SU-DHL-6 (cell line): Measurements from ENCODE around the gene ZNF44.
A peak's percentile ranks its signal among the peaks of the same experiment; 100 is the strongest.
"Not testable (repeated sequence)": the region's sequence is repeated elsewhere in the genome, so short reads cannot be mapped to it uniquely, and the experiment has no call there.

Experiments
- H2AFZ ChIP-seq: fragments of 200-600 bp; sonication (generic); 2 replicates; pipeline ENCODE4 v1.6.1; 2014; ENCODE audit warnings: low read depth, mild to moderate bottlenecking, moderate library complexity, mixed read lengths, antibody characterized with exemption, low read length; ENCODE audit not compliant: severe bottlenecking
- H3F3A ChIP-seq: fragments of 200-600 bp; shearing (Covaris generic); 2 replicates; pipeline ENCODE4 v1.6.0; 2016; ENCODE audit warnings: antibody characterized with exemption, mild to moderate bottlenecking; ENCODE audit not compliant: insufficient read depth
- H3K27ac ChIP-seq: fragments of 200-600 bp; sonication (generic); 2 replicates; pipeline ENCODE4 v1.5.1; 2016; ENCODE audit warnings: low read depth, mild to moderate bottlenecking, low read length, moderate library complexity, mixed read lengths
- H3K27me3 ChIP-seq: fragments of 200-600 bp; sonication (generic), shearing (Covaris generic); 2 replicates; pipeline ENCODE4 v1.6.0; 2014; ENCODE audit warnings: mild to moderate bottlenecking, low read length
- H3K36me3 ChIP-seq: fragments of 200-600 bp; sonication (generic); 2 replicates; pipeline ENCODE4 v1.6.1; 2014; ENCODE audit warnings: mild to moderate bottlenecking, low read length, mixed read lengths
- H3K4me2 ChIP-seq: fragments of 300-600, 200-600 bp; shearing (Covaris generic), sonication (generic); 2 replicates; pipeline ENCODE4 v1.6.0; 2014; ENCODE audit warnings: low read length, low read depth, mild to moderate bottlenecking; ENCODE audit not compliant: poor library complexity, severe bottlenecking
- H3K4me3 ChIP-seq: fragments of 200-600 bp; sonication (generic); 2 replicates; pipeline ENCODE4 v1.5.1; 2014; ENCODE audit warnings: antibody characterized with exemption, low read length, mild to moderate bottlenecking, mixed read lengths; ENCODE audit not compliant: insufficient read depth, poor library complexity, severe bottlenecking
- H3K79me2 ChIP-seq: fragments of 200-600 bp; sonication (generic); 2 replicates; pipeline ENCODE4 v1.6.1; 2014; ENCODE audit warnings: mild to moderate bottlenecking, low read length, moderate library complexity; ENCODE audit not compliant: insufficient read depth
- H3K9ac ChIP-seq: fragments of 200-600 bp; sonication (generic); 2 replicates; pipeline ENCODE4 v1.7.0; 2014; ENCODE audit warnings: mild to moderate bottlenecking, low read length
- H3K9me2 ChIP-seq: fragments of 200-600 bp; sonication (generic); replicated peaks from 2 replicates; pipeline ENCODE4 v1.6.1; 2014; ENCODE audit warnings: low read length; ENCODE audit not compliant: insufficient read depth
- H3K9me3 ChIP-seq: fragments of 200-600 bp; sonication (generic); 2 replicates; pipeline ENCODE4 v1.6.1; 2014; ENCODE audit warnings: low read length, mixed read lengths; ENCODE audit not compliant: insufficient read depth
- H4K20me1 ChIP-seq: fragments of 200-600 bp; sonication (generic); 2 replicates; pipeline ENCODE4 v1.6.1; 2014; ENCODE audit warnings: low read depth, mild to moderate bottlenecking, antibody characterized with exemption, low read length, moderate library complexity, mixed read lengths
- CTCF ChIP-seq: fragments of 200-600 bp; sonication (generic); IDR thresholded peaks from one replicate; pipeline ENCODE4 v1.5.1; 2017; ENCODE audit warnings: antibody characterized with exemption, mild to moderate bottlenecking, low read length, moderate library complexity; ENCODE audit not compliant: insufficient read depth, poor library complexity, severe bottlenecking
- EZH2phosphoT487 ChIP-seq: fragments of 200-600 bp; sonication (generic), shearing (Covaris generic); conservative IDR thresholded peaks from 2 replicates; pipeline ENCODE4 v1.6.1; 2018; ENCODE audit warnings: mild to moderate bottlenecking, antibody characterized with exemption, low read length, moderate library complexity, mixed read lengths

ZNF44 gene

GRCh38 chr19:12314553-12314952 is 19.9 kb upstream of the ZNF44 start:
- no peak for TF ChIP-seq EZH2phosphoT487
- no peak for TF ChIP-seq CTCF
- Histone ChIP-seq H3K9me2 (no peaks in the 10 kb centered on the region), H4K20me1 (no peaks in the 10 kb centered on the region), H3K79me2 (no peaks in the 10 kb centered on the region), H3F3A (no peaks in the 10 kb centered on the region), H3K4me2 (no peak overlapping the region), H3K9ac (no peak overlapping the region), H3K9me3 (peaks cover 6% of the 10 kb centered on the region; the same call in 1 of the 2 replicates), H3K27me3 (no peaks in the 10 kb centered on the region), H3K4me3 (no peak overlapping the region), H3K27ac (no peak overlapping the region), H3K36me3 (peaks cover 16% of the 10 kb centered on the region), H2AFZ (no peak overlapping the region)

- H3K36me3 ChIP-seq: not testable (repeated sequence)
These were observed 14.2 kb upstream of the ZNF44 start for GRCh38 chr19:12308891-12309290.

GRCh38 chr19:12295191-12295590 is 508 bp upstream of the ZNF44 start:
- Histone ChIP-seq H4K20me1 (no peaks in the 10 kb centered on the region), H3K36me3 (no peaks in the 10 kb centered on the region; the same call in 1 of the 2 replicates), H3K4me2 (peak overlapping the region; percentile 70), H3K27me3 (no peaks in the 10 kb centered on the region), H3F3A (0 out of 2 replicates have a peak, but pooled peaks cover 3% of the 10 kb centered on the region), H3K9ac (peak overlapping the region; percentile 84), H2AFZ (peak overlapping the region; percentile 69), H3K27ac (no peak overlapping the region), H3K9me2 (no peaks in the 10 kb centered on the region), H3K9me3 (no peaks in the 10 kb centered on the region), H3K79me2 (peaks cover 34% of the 10 kb centered on the region), H3K4me3 (peak overlapping the region; percentile 89)
- no peak for TF ChIP-seq CTCF
- no peak for TF ChIP-seq EZH2phosphoT487

More at GRCh38 chr19:12308891-12309290, 14.2 kb upstream of the ZNF44 start:
- H3K9me3 ChIP-seq, H4K20me1 ChIP-seq, H3K79me2 ChIP-seq, H3K4me3 ChIP-seq, H3F3A ChIP-seq, H3K9ac ChIP-seq, H2AFZ ChIP-seq, H3K9me2 ChIP-seq, H3K27me3 ChIP-seq, H3K27ac ChIP-seq, H3K4me2 ChIP-seq: not testable (repeated sequence)

GRCh38 chr19:12293777-12294248 is 870 bp downstream of the ZNF44 start:
- Histone ChIP-seq H3K4me3 (peak overlapping the region; percentile 89), H3K36me3 (no peaks in the 10 kb centered on the region; the same call in 1 of the 2 replicates), H3K9me3 (no peaks in the 10 kb centered on the region), H3K27me3 (no peaks in the 10 kb centered on the region), H3K4me2 (peak overlapping the region; percentile 70), H4K20me1 (no peaks in the 10 kb centered on the region), H3K9ac (peak overlapping the region; percentile 84), H3K79me2 (peaks cover 47% of the 10 kb centered on the region), H3K9me2 (no peaks in the 10 kb centered on the region), H2AFZ (peak overlapping the region; percentile 65), H3F3A (0 out of 2 replicates have a peak, but pooled peaks cover 3% of the 10 kb centered on the region), H3K27ac (peak overlapping the region; percentile 57)
- no peak for TF ChIP-seq CTCF
- no peak for TF ChIP-seq EZH2phosphoT487
